Transverse colon (tissue), 4 donors: ENCODE measurements around the gene LYRM2. TPM values are rescaled to one million over a fixed set of nuclear protein-coding genes. Genes with fewer than 3 reads are reported as not detected.
"Not testable (repeated sequence)": the region's sequence is repeated elsewhere in the genome, so short reads cannot be mapped to it uniquely, and the experiment has no call there.

Experiments
- DNase-seq: peaks from one replicate; pipeline ENCODE4 v3.0.0-alpha.2; 2019
- H3K27ac ChIP-seq, 4 donors: fragments of 200-600 bp; sonication (generic); 2 replicates each; pipeline ENCODE4 v1.5.1; 2016 to 2018; ENCODE audit warnings: inconsistent platforms in 4 of 4
- H3K27me3 ChIP-seq: fragments of 200-600 bp; sonication (generic); 2 replicates; pipeline ENCODE4 v1.5.1; 2017; ENCODE audit warnings: inconsistent platforms
- H3K36me3 ChIP-seq, 4 donors: fragments of 200-600 bp; sonication (generic); 2 replicates each; pipeline ENCODE4 v1.5.1; 2017 to 2019; ENCODE audit warnings: inconsistent platforms in 4 of 4
- H3K4me1 ChIP-seq, 4 donors: fragments of 200-600 bp; sonication (generic); 2 replicates each; pipeline ENCODE4 v1.5.1; 2017 to 2020; ENCODE audit warnings: inconsistent platforms in 4 of 4
- H3K4me3 ChIP-seq, 4 donors: fragments of 200-600 bp; sonication (generic); 1 replicate in 1 of 4; 2 replicates in 3 of 4; pipeline versions ENCODE4 v1.5.1 to v1.6.1; 2017 to 2019; ENCODE audit warnings: inconsistent platforms in 4 of 4
- H3K9me3 ChIP-seq, 2 donors: fragments of 200-600 bp; sonication (generic); 2 replicates each; pipeline ENCODE4 v1.5.1; 2017 to 2019; ENCODE audit warnings: inconsistent platforms in 2 of 2
- CTCF ChIP-seq, 5 experiments: fragments of 200-600 bp in 3 of 5; fragments of 450-650 bp in 2 of 5; sonication (generic) in 3 of 5; IDR thresholded peaks; 1 replicate in 2 of 5; 2 replicates in 3 of 5; pipeline ENCODE4 v1.5.1; 2016 to 2017; ENCODE audit warnings: antibody characterized with exemption in 5 of 5, inconsistent platforms in 3 of 5, mild to moderate bottlenecking in 2 of 5, moderate library complexity in 1 of 5
- EP300 ChIP-seq: sonication (generic); formaldehyde crosslinking; IDR thresholded peaks from one replicate; pipeline ENCODE4 v1.6.1; 2017; ENCODE audit warnings: antibody characterized with exemption, low read depth
- POLR2A ChIP-seq: fragments of 450-650 bp; IDR thresholded peaks from one replicate; pipeline ENCODE4 v1.6.1; 2016; ENCODE audit warnings: antibody characterized with exemption, mild to moderate bottlenecking, moderate library complexity
- POLR2AphosphoS5 ChIP-seq, 3 donors: sonication (generic); formaldehyde crosslinking; IDR thresholded peaks; one replicate each; pipeline ENCODE4 v1.6.1; 2016; ENCODE audit warnings: antibody characterized with exemption in 3 of 3
- WGBS, 2 donors: methylation state at CpG; one replicate each; pipeline ENCODE4 v1.1.5; 2018; ENCODE audit warnings: low coverage in 1 of 2; 5-methylcytosine and 5-hydroxymethylcytosine counted together
- in situ Hi-C, 4 donors: fragments of 200-750 bp; cut with MboI; loops; one replicate each; pipeline versions ENCODE4 v1.15.0 to v1.15.1; 2017; ENCODE audit warnings: low sequenced_read_pairs in 3 of 4, low pct_ligation_motif_present in 1 of 4, low pct_unique_long_range_greater_than_20kb in 1 of 4
- intact Hi-C: fragments of 100-400 bp; cut with DNase I; formaldehyde crosslinking; loops from one replicate; pipeline ENCODE4 v1.15.1; 2023; ENCODE audit warnings: low total_unique reads
- total RNA-seq, 4 donors: library from RNA; depleted of rRNA; stranded (reverse); fragments of >200 nt; gene quantifications; one replicate each; pipeline ENCODE4 v1.1.0, GENCODE V29; 2016

The LYRM2 gene
- total RNA-seq, 4 donors from 2014 or later, result 7.1 to 17.8 (median 16.4) TPM

GRCh38 chr6:89642956-89643355 lies 4.4 kb upstream of the LYRM2 start:
- WGBS, 2 donors, result 82 to 89% methylated on average over 3 of the region's 3 CpGs
- intact Hi-C loops, result no loop called here
- Histone ChIP-seq H3K36me3 (peaks cover 0 to 20% (median 7%) of the 10 kb centered on the region in 4 donors), H3K9me3 (no peaks in the 10 kb centered on the region), H3K27me3 (no peaks in the 10 kb centered on the region), H3K27ac (no peak overlapping the region), H3K4me1 (peaks cover 2 to 10% (median 9%) of the 10 kb centered on the region in 4 donors), H3K4me3 (no peak overlapping the region)
- in situ Hi-C loops, result no loop called here
- no peak for DNase-seq
- TF ChIP-seq EP300, result no peak
- TF ChIP-seq POLR2AphosphoS5 (IDR thresholded peaks at IDR 0.05), result no peak
- TF ChIP-seq POLR2A, result no peak
- no peak for TF ChIP-seq CTCF (IDR thresholded peaks at IDR 0.05)

- H3K27me3 ChIP-seq, H3K4me3 ChIP-seq, DNase-seq, H3K9me3 ChIP-seq, intact Hi-C loops, in situ Hi-C loops, H3K27ac ChIP-seq: not testable (repeated sequence)
- 98% methylated on average over 3 of the region's 3 CpGs; no CpG with 5 or more reads in 1 of the 2 donors for WGBS, 2 donors
- peaks cover 7 to 21% (median 17%) of the 10 kb centered on the region in 4 donors for H3K4me1 ChIP-seq
- H3K36me3 ChIP-seq, result peaks cover 0 to 11% (median 0%) of the 10 kb centered on the region in 4 donors
Measured at GRCh38 chr6:89641581-89641980, 3.0 kb upstream of the LYRM2 start.

GRCh38 chr6:89640804-89641203 lies 2.3 kb upstream of the LYRM2 start:
- 89% methylated on average over 4 of the region's 4 CpGs; no CpG with 5 or more reads in 1 of the 2 donors for WGBS, 2 donors
- intact Hi-C loops, result no loop called here
- no peak overlapping the region for H3K27ac ChIP-seq

GRCh38 chr6:89637960-89638319 lies 607 bp downstream of the LYRM2 start:
- Histone ChIP-seq H3K27me3 (no peaks in the 10 kb centered on the region), H3K36me3 (peaks cover 0 to 8% (median 0%) of the 10 kb centered on the region in 4 donors), H3K9me3 (no peaks in the 10 kb centered on the region), H3K27ac (peak overlapping the region; percentile 88 to 95 (median 91)), H3K4me1 (peaks cover 7 to 36% (median 22%) of the 10 kb centered on the region in 4 donors), H3K4me3 (peak overlapping the region; percentile 44 to 84 (median 62))
- in situ Hi-C loops (no loop called here), intact Hi-C loops (no loop called here)
- TF ChIP-seq POLR2A, result no peak
- TF ChIP-seq POLR2AphosphoS5 (IDR thresholded peaks at IDR 0.05), result no peak
- TF ChIP-seq CTCF (IDR thresholded peaks at IDR 0.05), result no peak
- no peak for TF ChIP-seq EP300
- DNase-seq, result no peak
- 11 to 25% methylated on average over 1 to 7 of the region's 7 CpGs for WGBS, 2 donors

More at GRCh38 chr6:89640804-89641203, 2.3 kb upstream of the LYRM2 start:
- H3K4me1 ChIP-seq, result peaks cover 7 to 21% (median 17%) of the 10 kb centered on the region in 4 donors
- no peak for DNase-seq
- no peak overlapping the region for H3K4me3 ChIP-seq
- H3K9me3 ChIP-seq, result no peaks in the 10 kb centered on the region
- in situ Hi-C loops, result no loop called here
- H3K27me3 ChIP-seq, result no peaks in the 10 kb centered on the region
- TF ChIP-seq POLR2A, result no peak
- no peak for TF ChIP-seq CTCF (IDR thresholded peaks at IDR 0.05)
- no peak for TF ChIP-seq POLR2AphosphoS5 (IDR thresholded peaks at IDR 0.05)
- no peak for TF ChIP-seq EP300
- H3K36me3 ChIP-seq, result peaks cover 0 to 16% (median 0%) of the 10 kb centered on the region in 4 donors

GRCh38 chr6:89636412-89636811 lies 2.1 kb downstream of the LYRM2 start:
- H3K27me3 ChIP-seq, H3K27ac ChIP-seq, H3K4me3 ChIP-seq, in situ Hi-C loops, intact Hi-C loops, H3K9me3 ChIP-seq, H3K36me3 ChIP-seq, DNase-seq: not testable (repeated sequence)
- peaks cover 7 to 36% (median 22%) of the 10 kb centered on the region in 4 donors for H3K4me1 ChIP-seq
- 95 to 99% methylated on average over 3 of the region's 3 CpGs for WGBS, 2 donors
